WTC11 (cell line): ENCODE measurements around the gene IMP3. TPM values are rescaled to one million over a fixed set of nuclear protein-coding genes. Genes with fewer than 3 reads are reported as not detected.

Experiments used
- ATAC-seq: fragments of 200-7000 bp; cut with Tn5 transposase; 2 replicates; pipeline ENCODE4 v1.10.0; 2021; ENCODE audit warnings: mild to moderate bottlenecking, moderate library complexity
- CTCF ChIA-PET: fragments of 300-600 bp; sonication (Branson Sonifier 250); formaldehyde crosslinking; loops from one replicate; lab custom pipeline; 2021; ENCODE audit warnings: antibody characterized with exemption; lab: Charles Lee
- POLR2A ChIA-PET: fragments of 350-600 bp; sonication (Branson Sonifier 250); formaldehyde crosslinking; loops from one replicate; lab custom pipeline; 2021; ENCODE audit warnings: antibody characterized with exemption; lab: Charles Lee
- DNase-seq: peaks from one replicate; pipeline ENCODE4 v3.0.0; 2021; ENCODE audit warnings: low spot score
- H3K27ac Mint-ChIP-seq: 2 replicates; pipeline ENCODE4 v1.8.0; 2021; ENCODE audit warnings: mixed read lengths
- H3K27me3 Mint-ChIP-seq: 2 replicates; pipeline ENCODE4 v1.8.0; 2021; ENCODE audit warnings: low read depth, mild to moderate bottlenecking, moderate library complexity, mixed read lengths
- H3K36me3 Mint-ChIP-seq: 2 replicates; pipeline ENCODE4 v1.8.0; 2021; ENCODE audit warnings: mixed read lengths
- H3K4me1 Mint-ChIP-seq: 2 replicates; pipeline ENCODE4 v1.8.0; 2022; ENCODE audit warnings: mixed read lengths
- H3K4me3 Mint-ChIP-seq: 2 replicates; pipeline ENCODE4 v1.8.0; 2021; ENCODE audit warnings: mild to moderate bottlenecking, moderate library complexity, mixed read lengths
- H3K9me3 Mint-ChIP-seq: 2 replicates; pipeline ENCODE4 v1.8.0; 2021; ENCODE audit warnings: mixed read lengths
- CBFB ChIP-seq: sonication (generic); formaldehyde crosslinking; IDR thresholded peaks from 2 replicates; pipeline ENCODE4 v1.8.1; 2022; ENCODE audit warnings: mild to moderate bottlenecking, low read depth, missing genetic modification reagents
- FOXK1 ChIP-seq: sonication (generic); formaldehyde crosslinking; IDR thresholded peaks from 2 replicates; pipeline ENCODE4 v1.8.0; 2022; ENCODE audit warnings: mild to moderate bottlenecking, moderate library complexity, missing genetic modification reagents
- IRF2 ChIP-seq: sonication (generic); formaldehyde crosslinking; IDR thresholded peaks from 2 replicates; pipeline ENCODE4 v1.8.0; 2022; ENCODE audit warnings: low read depth, missing genetic modification reagents, borderline replicate concordance
- MYBL2 ChIP-seq: sonication (generic); formaldehyde crosslinking; IDR thresholded peaks from 2 replicates; pipeline ENCODE4 v1.8.1; 2023; ENCODE audit warnings: mild to moderate bottlenecking, moderate library complexity, missing genetic modification reagents
- NFE2L1 ChIP-seq: sonication (generic); formaldehyde crosslinking; IDR thresholded peaks from 2 replicates; pipeline ENCODE4 v1.8.1; 2023; ENCODE audit warnings: missing genetic modification reagents
- NR1H2 ChIP-seq: sonication (generic); formaldehyde crosslinking; IDR thresholded peaks from 2 replicates; pipeline ENCODE4 v1.9.0; 2021; ENCODE audit warnings: mild to moderate bottlenecking, moderate library complexity, missing genetic modification reagents
- PRRX2 ChIP-seq: fragments of 250-450 bp; sonication (Bioruptor Pico); IDR thresholded peaks from 2 replicates; pipeline ENCODE4 v1.8.0; 2021; ENCODE audit warnings: mild to moderate bottlenecking
- SOX15 ChIP-seq: fragments of 250-450 bp; sonication (Bioruptor Pico); IDR thresholded peaks from 2 replicates; pipeline ENCODE4 v1.9.0; 2021; ENCODE audit warnings: mild to moderate bottlenecking
- TEAD4 ChIP-seq: sonication (generic); formaldehyde crosslinking; IDR thresholded peaks from 2 replicates; pipeline ENCODE4 v1.8.0; 2022; ENCODE audit warnings: mild to moderate bottlenecking, missing genetic modification reagents
- TP53 ChIP-seq: sonication (generic); formaldehyde crosslinking; IDR thresholded peaks from 2 replicates; pipeline ENCODE4 v1.8.1; 2023; ENCODE audit warnings: mild to moderate bottlenecking, missing genetic modification reagents
- ZNF416 ChIP-seq: fragments of 250-450 bp; sonication (Bioruptor Pico); IDR thresholded peaks from 2 replicates; pipeline ENCODE4 v1.9.0; 2021; ENCODE audit warnings: mild to moderate bottlenecking, inconsistent platforms
- total RNA-seq: library from RNA; stranded (reverse); gene quantifications from 3 replicates; pipeline ENCODE4 v1.2.3, GENCODE V29; 2021
- TF ChIP-seq, protein P1 (sequence below): sonication (generic); formaldehyde crosslinking; IDR thresholded peaks from 2 replicates; pipeline ENCODE4 v1.8.0; 2022; ENCODE audit warnings: missing genetic modification reagents
- TF ChIP-seq, protein P2 (sequence below): sonication (generic); formaldehyde crosslinking; IDR thresholded peaks from 2 replicates; pipeline ENCODE4 v1.8.1; 2022; ENCODE audit warnings: missing genetic modification reagents, borderline replicate concordance
- TF ChIP-seq, protein P3 (sequence below): sonication (generic); formaldehyde crosslinking; IDR thresholded peaks from 2 replicates; pipeline ENCODE4 v1.8.1; 2023; ENCODE audit warnings: mild to moderate bottlenecking, missing genetic modification reagents, borderline replicate concordance
- TF ChIP-seq, protein P4 (sequence below): sonication (generic); formaldehyde crosslinking; IDR thresholded peaks from 2 replicates; pipeline ENCODE4 v1.8.1; 2022; ENCODE audit warnings: low read depth, missing genetic modification reagents, borderline replicate concordance
- TF ChIP-seq, protein P5 (sequence below): fragments of 250-450 bp; sonication (Bioruptor Pico); IDR thresholded peaks from 2 replicates; pipeline ENCODE4 v1.9.0; 2021; ENCODE audit warnings: moderate library complexity, mild to moderate bottlenecking, inconsistent platforms, borderline replicate concordance
- TF ChIP-seq, protein P6 (sequence below): sonication (generic); formaldehyde crosslinking; IDR thresholded peaks from 2 replicates; pipeline ENCODE4 v1.8.0; 2022; ENCODE audit warnings: mild to moderate bottlenecking, missing genetic modification reagents
- TF ChIP-seq, protein P7 (sequence below): fragments of 250-450 bp; sonication (Bioruptor Pico); conservative IDR thresholded peaks from 2 replicates; pipeline ENCODE4 v1.9.0; 2021; ENCODE audit warnings: mild to moderate bottlenecking

IMP3 gene
- total RNA-seq, 1 experiment from 2014 or later = 107 TPM

DNA sequence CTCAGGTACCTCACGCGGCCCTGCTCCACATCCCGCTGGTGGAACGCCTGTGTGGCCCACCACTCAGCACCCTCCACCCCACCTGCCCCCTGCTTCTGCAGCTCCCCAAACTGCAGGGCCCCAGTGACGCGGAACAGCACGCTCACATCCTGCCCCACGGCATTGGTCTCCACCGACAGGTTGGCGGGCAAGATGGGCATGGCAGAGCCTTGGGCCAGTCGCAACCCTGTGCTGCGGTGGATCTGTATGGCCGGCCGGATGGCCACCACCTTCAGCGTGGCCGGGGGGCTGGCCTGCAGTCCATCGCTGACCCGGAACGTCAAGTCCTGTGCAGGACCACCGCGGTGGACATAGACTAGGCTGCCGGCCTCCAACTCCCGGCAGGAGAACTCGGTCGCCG is 48.8 kb upstream of the IMP3 start:
- peaks cover 3% of the 10 kb centered on the region; the same call in 1 of the 2 replicates for H3K36me3 Mint-ChIP-seq
- ChIA-PET CTCF (no interaction called here), POLR2A (no interaction called here)
- H3K4me3 Mint-ChIP-seq = no peak overlapping the region
- peaks cover 6% of the 10 kb centered on the region; the same call in 1 of the 2 replicates for H3K27me3 Mint-ChIP-seq
- no peak for ATAC-seq
- H3K27ac Mint-ChIP-seq = no peak overlapping the region
- DNase-seq = no peak
- peaks cover 12% of the 10 kb centered on the region for H3K4me1 Mint-ChIP-seq
- H3K9me3 Mint-ChIP-seq = peaks cover 3% of the 10 kb centered on the region; the same call in 1 of the 2 replicates
- TF ChIP-seq ZNF416 (no peak), NFE2L1 (CRISPR knock-in tag) (no peak), PRRX2 (CRISPR knock-in tag) (no peak), NR1H2 (no peak), FOXK1 (CRISPR knock-in tag) (no peak), TEAD4 (no peak), IRF2 (CRISPR knock-in tag) (no peak)
- TF ChIP-seq, protein P1, sequence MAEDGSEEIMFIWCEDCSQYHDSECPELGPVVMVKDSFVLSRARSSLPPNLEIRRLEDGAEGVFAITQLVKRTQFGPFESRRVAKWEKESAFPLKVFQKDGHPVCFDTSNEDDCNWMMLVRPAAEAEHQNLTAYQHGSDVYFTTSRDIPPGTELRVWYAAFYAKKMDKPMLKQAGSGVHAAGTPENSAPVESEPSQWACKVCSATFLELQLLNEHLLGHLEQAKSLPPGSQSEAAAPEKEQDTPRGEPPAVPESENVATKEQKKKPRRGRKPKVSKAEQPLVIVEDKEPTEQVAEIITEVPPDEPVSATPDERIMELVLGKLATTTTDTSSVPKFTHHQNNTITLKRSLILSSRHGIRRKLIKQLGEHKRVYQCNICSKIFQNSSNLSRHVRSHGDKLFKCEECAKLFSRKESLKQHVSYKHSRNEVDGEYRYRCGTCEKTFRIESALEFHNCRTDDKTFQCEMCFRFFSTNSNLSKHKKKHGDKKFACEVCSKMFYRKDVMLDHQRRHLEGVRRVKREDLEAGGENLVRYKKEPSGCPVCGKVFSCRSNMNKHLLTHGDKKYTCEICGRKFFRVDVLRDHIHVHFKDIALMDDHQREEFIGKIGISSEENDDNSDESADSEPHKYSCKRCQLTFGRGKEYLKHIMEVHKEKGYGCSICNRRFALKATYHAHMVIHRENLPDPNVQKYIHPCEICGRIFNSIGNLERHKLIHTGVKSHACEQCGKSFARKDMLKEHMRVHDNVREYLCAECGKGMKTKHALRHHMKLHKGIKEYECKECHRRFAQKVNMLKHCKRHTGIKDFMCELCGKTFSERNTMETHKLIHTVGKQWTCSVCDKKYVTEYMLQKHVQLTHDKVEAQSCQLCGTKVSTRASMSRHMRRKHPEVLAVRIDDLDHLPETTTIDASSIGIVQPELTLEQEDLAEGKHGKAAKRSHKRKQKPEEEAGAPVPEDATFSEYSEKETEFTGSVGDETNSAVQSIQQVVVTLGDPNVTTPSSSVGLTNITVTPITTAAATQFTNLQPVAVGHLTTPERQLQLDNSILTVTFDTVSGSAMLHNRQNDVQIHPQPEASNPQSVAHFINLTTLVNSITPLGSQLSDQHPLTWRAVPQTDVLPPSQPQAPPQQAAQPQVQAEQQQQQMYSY = no peak
- TF ChIP-seq, protein P2, sequence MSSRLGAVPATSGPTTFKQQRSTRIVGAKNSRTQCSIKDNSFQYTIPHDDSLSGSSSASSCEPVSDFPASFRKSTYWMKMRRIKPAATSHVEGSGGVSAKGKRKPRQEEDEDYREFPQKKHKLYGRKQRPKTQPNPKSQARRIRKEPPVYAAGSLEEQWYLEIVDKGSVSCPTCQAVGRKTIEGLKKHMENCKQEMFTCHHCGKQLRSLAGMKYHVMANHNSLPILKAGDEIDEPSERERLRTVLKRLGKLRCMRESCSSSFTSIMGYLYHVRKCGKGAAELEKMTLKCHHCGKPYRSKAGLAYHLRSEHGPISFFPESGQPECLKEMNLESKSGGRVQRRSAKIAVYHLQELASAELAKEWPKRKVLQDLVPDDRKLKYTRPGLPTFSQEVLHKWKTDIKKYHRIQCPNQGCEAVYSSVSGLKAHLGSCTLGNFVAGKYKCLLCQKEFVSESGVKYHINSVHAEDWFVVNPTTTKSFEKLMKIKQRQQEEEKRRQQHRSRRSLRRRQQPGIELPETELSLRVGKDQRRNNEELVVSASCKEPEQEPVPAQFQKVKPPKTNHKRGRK = no peak
- TF ChIP-seq, protein P3, sequence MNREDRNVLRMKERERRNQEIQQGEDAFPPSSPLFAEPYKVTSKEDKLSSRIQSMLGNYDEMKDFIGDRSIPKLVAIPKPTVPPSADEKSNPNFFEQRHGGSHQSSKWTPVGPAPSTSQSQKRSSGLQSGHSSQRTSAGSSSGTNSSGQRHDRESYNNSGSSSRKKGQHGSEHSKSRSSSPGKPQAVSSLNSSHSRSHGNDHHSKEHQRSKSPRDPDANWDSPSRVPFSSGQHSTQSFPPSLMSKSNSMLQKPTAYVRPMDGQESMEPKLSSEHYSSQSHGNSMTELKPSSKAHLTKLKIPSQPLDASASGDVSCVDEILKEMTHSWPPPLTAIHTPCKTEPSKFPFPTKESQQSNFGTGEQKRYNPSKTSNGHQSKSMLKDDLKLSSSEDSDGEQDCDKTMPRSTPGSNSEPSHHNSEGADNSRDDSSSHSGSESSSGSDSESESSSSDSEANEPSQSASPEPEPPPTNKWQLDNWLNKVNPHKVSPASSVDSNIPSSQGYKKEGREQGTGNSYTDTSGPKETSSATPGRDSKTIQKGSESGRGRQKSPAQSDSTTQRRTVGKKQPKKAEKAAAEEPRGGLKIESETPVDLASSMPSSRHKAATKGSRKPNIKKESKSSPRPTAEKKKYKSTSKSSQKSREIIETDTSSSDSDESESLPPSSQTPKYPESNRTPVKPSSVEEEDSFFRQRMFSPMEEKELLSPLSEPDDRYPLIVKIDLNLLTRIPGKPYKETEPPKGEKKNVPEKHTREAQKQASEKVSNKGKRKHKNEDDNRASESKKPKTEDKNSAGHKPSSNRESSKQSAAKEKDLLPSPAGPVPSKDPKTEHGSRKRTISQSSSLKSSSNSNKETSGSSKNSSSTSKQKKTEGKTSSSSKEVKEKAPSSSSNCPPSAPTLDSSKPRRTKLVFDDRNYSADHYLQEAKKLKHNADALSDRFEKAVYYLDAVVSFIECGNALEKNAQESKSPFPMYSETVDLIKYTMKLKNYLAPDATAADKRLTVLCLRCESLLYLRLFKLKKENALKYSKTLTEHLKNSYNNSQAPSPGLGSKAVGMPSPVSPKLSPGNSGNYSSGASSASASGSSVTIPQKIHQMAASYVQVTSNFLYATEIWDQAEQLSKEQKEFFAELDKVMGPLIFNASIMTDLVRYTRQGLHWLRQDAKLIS (CRISPR knock-in tag) = no peak
- TF ChIP-seq, protein P4, sequence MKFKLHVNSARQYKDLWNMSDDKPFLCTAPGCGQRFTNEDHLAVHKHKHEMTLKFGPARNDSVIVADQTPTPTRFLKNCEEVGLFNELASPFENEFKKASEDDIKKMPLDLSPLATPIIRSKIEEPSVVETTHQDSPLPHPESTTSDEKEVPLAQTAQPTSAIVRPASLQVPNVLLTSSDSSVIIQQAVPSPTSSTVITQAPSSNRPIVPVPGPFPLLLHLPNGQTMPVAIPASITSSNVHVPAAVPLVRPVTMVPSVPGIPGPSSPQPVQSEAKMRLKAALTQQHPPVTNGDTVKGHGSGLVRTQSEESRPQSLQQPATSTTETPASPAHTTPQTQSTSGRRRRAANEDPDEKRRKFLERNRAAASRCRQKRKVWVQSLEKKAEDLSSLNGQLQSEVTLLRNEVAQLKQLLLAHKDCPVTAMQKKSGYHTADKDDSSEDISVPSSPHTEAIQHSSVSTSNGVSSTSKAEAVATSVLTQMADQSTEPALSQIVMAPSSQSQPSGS = no peak
- TF ChIP-seq, protein P5, sequence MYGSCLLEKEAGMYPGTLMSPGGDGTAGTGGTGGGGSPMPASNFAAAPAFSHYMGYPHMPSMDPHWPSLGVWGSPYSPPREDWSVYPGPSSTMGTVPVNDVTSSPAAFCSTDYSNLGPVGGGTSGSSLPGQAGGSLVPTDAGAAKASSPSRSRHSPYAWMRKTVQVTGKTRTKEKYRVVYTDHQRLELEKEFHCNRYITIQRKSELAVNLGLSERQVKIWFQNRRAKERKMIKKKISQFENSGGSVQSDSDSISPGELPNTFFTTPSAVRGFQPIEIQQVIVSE (CRISPR knock-in tag) = no peak

DNA sequence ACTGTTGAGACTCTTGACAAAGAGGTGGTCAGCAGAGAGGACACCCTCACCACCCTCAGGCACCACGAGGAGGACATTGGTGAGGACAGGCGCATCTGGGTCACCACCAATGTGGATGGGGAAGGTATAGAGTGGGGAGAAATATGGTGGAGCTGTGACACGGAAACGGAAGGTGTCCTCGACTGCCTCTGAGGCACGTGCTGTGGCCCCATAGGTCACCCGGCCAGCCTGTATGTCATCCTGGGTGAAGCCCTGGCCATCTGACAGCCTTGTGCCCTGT is 48.2 kb upstream of the IMP3 start:
- Mint-ChIP-seq H3K27ac (no peak overlapping the region), H3K36me3 (peaks cover 3% of the 10 kb centered on the region; the same call in 1 of the 2 replicates), H3K9me3 (peaks cover 3% of the 10 kb centered on the region; the same call in 1 of the 2 replicates), H3K4me3 (no peak overlapping the region), H3K27me3 (peaks cover 6% of the 10 kb centered on the region; the same call in 1 of the 2 replicates), H3K4me1 (peaks cover 12% of the 10 kb centered on the region)
- DNase-seq = no peak
- ATAC-seq = no peak
- CTCF ChIA-PET = interaction anchor here (0.9 to 1.2 kb wide), 2 partner anchors 40 to 45 kb away, joined by 3 read pairs; no protein-coding TSS in a partner anchor
- POLR2A ChIA-PET = no interaction called here
- TF ChIP-seq, protein P5 (CRISPR knock-in tag) = no peak
- TF ChIP-seq IRF2 (CRISPR knock-in tag) (no peak), MYBL2 (CRISPR knock-in tag) (no peak), CBFB (CRISPR knock-in tag) (no peak), TP53 (CRISPR knock-in tag) (no peak), SOX15 (CRISPR knock-in tag) (no peak)
- TF ChIP-seq, protein P6, sequence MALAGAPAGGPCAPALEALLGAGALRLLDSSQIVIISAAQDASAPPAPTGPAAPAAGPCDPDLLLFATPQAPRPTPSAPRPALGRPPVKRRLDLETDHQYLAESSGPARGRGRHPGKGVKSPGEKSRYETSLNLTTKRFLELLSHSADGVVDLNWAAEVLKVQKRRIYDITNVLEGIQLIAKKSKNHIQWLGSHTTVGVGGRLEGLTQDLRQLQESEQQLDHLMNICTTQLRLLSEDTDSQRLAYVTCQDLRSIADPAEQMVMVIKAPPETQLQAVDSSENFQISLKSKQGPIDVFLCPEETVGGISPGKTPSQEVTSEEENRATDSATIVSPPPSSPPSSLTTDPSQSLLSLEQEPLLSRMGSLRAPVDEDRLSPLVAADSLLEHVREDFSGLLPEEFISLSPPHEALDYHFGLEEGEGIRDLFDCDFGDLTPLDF (CRISPR knock-in tag) = no peak
- TF ChIP-seq, protein P7, sequence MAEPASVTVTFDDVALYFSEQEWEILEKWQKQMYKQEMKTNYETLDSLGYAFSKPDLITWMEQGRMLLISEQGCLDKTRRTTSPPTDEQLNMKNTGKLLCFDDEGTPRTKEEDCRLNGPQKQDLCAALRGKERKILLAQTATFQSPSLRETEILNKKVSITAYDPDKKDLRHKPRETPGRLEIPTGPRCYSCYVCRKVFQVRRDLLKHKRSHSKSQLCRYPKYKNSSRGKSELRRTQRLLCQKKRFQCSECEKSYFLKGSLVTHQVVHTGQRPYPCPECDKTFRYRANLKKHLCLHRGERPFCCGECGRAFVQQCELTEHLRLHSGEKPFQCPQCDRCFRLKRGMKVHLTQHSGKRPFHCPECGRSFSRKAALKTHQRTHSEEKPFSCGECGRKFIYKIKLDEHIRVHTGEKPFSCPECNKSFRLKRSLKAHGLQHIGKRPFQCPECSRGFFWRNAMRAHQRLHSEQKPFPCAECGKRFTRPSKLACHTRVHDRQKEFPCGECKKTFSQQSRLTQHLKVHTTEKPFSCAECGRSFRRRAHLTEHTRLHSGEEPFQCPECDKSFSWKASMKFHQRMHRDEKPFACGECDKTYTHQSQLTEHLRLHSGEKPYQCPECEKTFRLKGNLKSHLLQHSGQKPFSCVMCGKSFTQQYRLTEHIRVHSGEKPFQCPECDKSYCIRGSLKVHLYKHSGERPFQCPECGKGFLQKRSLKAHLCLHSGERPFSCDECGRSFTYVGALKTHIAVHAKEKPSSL (CRISPR knock-in tag) = no peak
